ENCODE measurements around the gene CAMK1D.

DNA sequence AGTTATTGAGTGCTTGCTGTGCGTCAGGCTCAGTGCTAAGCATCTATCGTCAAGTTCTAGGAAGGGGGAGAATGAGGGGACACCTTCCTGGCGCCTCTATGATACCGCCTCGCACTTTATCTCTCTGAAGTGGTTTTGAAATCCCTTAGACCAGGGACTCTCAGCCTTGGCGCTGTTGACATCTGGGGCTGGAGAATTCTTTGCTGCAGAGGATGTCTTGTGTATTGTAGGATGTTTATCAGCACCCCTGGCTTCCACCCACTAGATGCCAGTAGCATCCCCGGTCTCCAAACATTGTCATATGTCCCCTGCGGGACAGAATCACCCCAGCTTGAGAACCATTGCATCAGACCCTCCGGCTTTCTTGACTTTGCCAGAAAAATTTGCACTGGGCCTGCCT, 366.7 kb downstream of the CAMK1D start:
- no peak for TF ChIP-seq CTCF (IDR thresholded peaks at IDR 0.05)
- TF ChIP-seq POLR2A (IDR thresholded peaks at IDR 0.05), result no peak
